NCI-H526 treated with DMSO at 0.1 percent for 48 hours (cell line): Measurements from ENCODE around the gene CD99L2.
"Not testable (repeated sequence)": the region's sequence is repeated elsewhere in the genome, so short reads cannot be mapped to it uniquely, and the experiment has no call there.

ENCODE experiments used
- DNase-seq: peaks from one replicate; lab custom pipeline; 2025; lab: John Stamatoyannopoulos, UW

The CD99L2 gene

GRCh38 chrX:150896632-150897031, 1.8 kb downstream of the CD99L2 start:
- DNase-seq = no peak

- no peak for DNase-seq
Observed at GRCh38 chrX:150893936-150894335, 4.5 kb downstream of the CD99L2 start.

GRCh38 chrX:150889131-150889530, 9.3 kb downstream of the CD99L2 start:
- no peak for DNase-seq

GRCh38 chrX:150887906-150888465, 10.5 kb downstream of the CD99L2 start:
- DNase-seq = no peak

GRCh38 chrX:150887268-150887667, 11.2 kb downstream of the CD99L2 start:
- DNase-seq = not testable (repeated sequence)

GRCh38 chrX:150886381-150886780, 12.1 kb downstream of the CD99L2 start:
- DNase-seq = no peak

- no peak for DNase-seq
Observed at GRCh38 chrX:150880808-150881165, 17.7 kb downstream of the CD99L2 start.

GRCh38 chrX:150879855-150880807, 18.3 kb downstream of the CD99L2 start:
- DNase-seq = no peak

- DNase-seq = not testable (repeated sequence)
Observed at GRCh38 chrX:150875621-150876020, 22.8 kb downstream of the CD99L2 start.

- no peak for DNase-seq
Observed at GRCh38 chrX:150874448-150874847, 24.0 kb downstream of the CD99L2 start.

- no peak for DNase-seq
Observed at GRCh38 chrX:150873616-150874015, 24.9 kb downstream of the CD99L2 start.

GRCh38 chrX:150872773-150873336, 25.6 kb downstream of the CD99L2 start:
- no peak for DNase-seq

GRCh38 chrX:150871341-150871811, 27.1 kb downstream of the CD99L2 start:
- no peak for DNase-seq

- no peak for DNase-seq
Observed at GRCh38 chrX:150870487-150871340, 27.8 kb downstream of the CD99L2 start.

- DNase-seq = no peak
Observed at GRCh38 chrX:150870029-150870428, 28.4 kb downstream of the CD99L2 start.

- no peak for DNase-seq
Observed at GRCh38 chrX:150869450-150869849, 29.0 kb downstream of the CD99L2 start.

- no peak for DNase-seq
Observed at GRCh38 chrX:150868625-150869024, 29.8 kb downstream of the CD99L2 start.

GRCh38 chrX:150864127-150864526, 34.3 kb downstream of the CD99L2 start:
- DNase-seq = no peak

GRCh38 chrX:150863191-150863590, 35.3 kb downstream of the CD99L2 start:
- DNase-seq = no peak

- DNase-seq = no peak
Observed at GRCh38 chrX:150857453-150857852, 41.0 kb downstream of the CD99L2 start.

GRCh38 chrX:150856785-150857184, 41.7 kb downstream of the CD99L2 start:
- no peak for DNase-seq

GRCh38 chrX:150856101-150856500, 42.4 kb downstream of the CD99L2 start:
- no peak for DNase-seq
